ENCODE results near the gene MAN2A2.

The MAN2A2 gene

GRCh38 chr15:90938261-90938660, 35.2 kb downstream of the MAN2A2 start:
- no peaks in the 10 kb centered on the region for H3K9me3 ChIP-seq (ENCODE audit: control insufficient read depth, insufficient read depth, low read length)
- H3K4me3 ChIP-seq (ENCODE audit: low read length), result no peak overlapping the region
- TF ChIP-seq EZH2phosphoT487 (IDR thresholded peaks at IDR 0.05; ENCODE audit: borderline replicate concordance, low read length) (no peak), CTCF (IDR thresholded peaks at IDR 0.05; ENCODE audit: low read depth, low read length, poor library complexity, severe bottlenecking) (no peak)
- H3K79me2 ChIP-seq (ENCODE audit: control insufficient read depth, low read length), result peaks cover 18% of the 10 kb centered on the region
- peaks cover 34% of the 10 kb centered on the region for H3K4me1 ChIP-seq (ENCODE audit: control insufficient read depth, low read length)
- peaks cover 65% of the 10 kb centered on the region for H3K36me3 ChIP-seq (ENCODE audit: control insufficient read depth, low read length)
- H3K9me2 ChIP-seq (replicated peaks; ENCODE audit: control insufficient read depth, low read length), result no peaks in the 10 kb centered on the region
- H3K4me2 ChIP-seq (ENCODE audit: low read length), result no peak overlapping the region
- no peaks in the 10 kb centered on the region for H3K27me3 ChIP-seq (ENCODE audit: control insufficient read depth, low read length)
- H4K20me1 ChIP-seq (ENCODE audit: control insufficient read depth, insufficient read depth, low read depth, low read length), result 0 out of 2 replicates have a peak, but pooled peaks cover 5% of the 10 kb centered on the region
- H3K27ac ChIP-seq (ENCODE audit: low read depth, low read length), result no peak overlapping the region
- no peaks in the 10 kb centered on the region; the same call in 1 of the 2 replicates for H3F3A ChIP-seq (ENCODE audit: control insufficient read depth, insufficient read depth)

GRCh38 chr15:90939756-90940155, 36.7 kb downstream of the MAN2A2 start:
- Histone ChIP-seq H3K27me3 (ENCODE audit: control insufficient read depth, low read length) (no peaks in the 10 kb centered on the region), H3K79me2 (ENCODE audit: control insufficient read depth, low read length) (peaks cover 18% of the 10 kb centered on the region), H3K36me3 (ENCODE audit: control insufficient read depth, low read length) (peaks cover 78% of the 10 kb centered on the region), H3K9me2 (replicated peaks; ENCODE audit: control insufficient read depth, low read length) (no peaks in the 10 kb centered on the region), H3K27ac (ENCODE audit: low read depth, low read length) (no peak overlapping the region), H4K20me1 (ENCODE audit: control insufficient read depth, insufficient read depth, low read depth, low read length) (0 out of 2 replicates have a peak, but pooled peaks cover 5% of the 10 kb centered on the region), H3K9me3 (ENCODE audit: control insufficient read depth, insufficient read depth, low read length) (no peaks in the 10 kb centered on the region), H3F3A (ENCODE audit: control insufficient read depth, insufficient read depth) (no peaks in the 10 kb centered on the region), H3K4me1 (ENCODE audit: control insufficient read depth, low read length) (peaks cover 19% of the 10 kb centered on the region), H3K4me3 (ENCODE audit: low read length) (no peak overlapping the region), H3K4me2 (ENCODE audit: low read length) (no peak overlapping the region)
- TF ChIP-seq EZH2phosphoT487 (IDR thresholded peaks at IDR 0.05; ENCODE audit: borderline replicate concordance, low read length) (no peak), CTCF (IDR thresholded peaks at IDR 0.05; ENCODE audit: low read depth, low read length, poor library complexity, severe bottlenecking) (no peak)

GRCh38 chr15:90941038-90941437, 37.9 kb downstream of the MAN2A2 start:
- 0 out of 2 replicates have a peak, but pooled peaks cover 4% of the 10 kb centered on the region for H4K20me1 ChIP-seq (ENCODE audit: control insufficient read depth, insufficient read depth, low read depth, low read length)
- peaks cover 76% of the 10 kb centered on the region for H3K36me3 ChIP-seq (ENCODE audit: control insufficient read depth, low read length)
- H3K27me3 ChIP-seq (ENCODE audit: control insufficient read depth, low read length), result no peaks in the 10 kb centered on the region
- no peaks in the 10 kb centered on the region for H3F3A ChIP-seq (ENCODE audit: control insufficient read depth, insufficient read depth)
- peaks cover 12% of the 10 kb centered on the region for H3K4me1 ChIP-seq (ENCODE audit: control insufficient read depth, low read length)
- H3K9me3 ChIP-seq (ENCODE audit: control insufficient read depth, insufficient read depth, low read length), result no peaks in the 10 kb centered on the region
- H3K4me2 ChIP-seq (ENCODE audit: low read length), result no peak overlapping the region
- H3K4me3 ChIP-seq (ENCODE audit: low read length), result no peak overlapping the region
- TF ChIP-seq EZH2phosphoT487 (IDR thresholded peaks at IDR 0.05; ENCODE audit: borderline replicate concordance, low read length), result no peak
- TF ChIP-seq CTCF (IDR thresholded peaks at IDR 0.05; ENCODE audit: low read depth, low read length, poor library complexity, severe bottlenecking), result no peak
- no peaks in the 10 kb centered on the region for H3K9me2 ChIP-seq (replicated peaks; ENCODE audit: control insufficient read depth, low read length)
- peaks cover 10% of the 10 kb centered on the region for H3K79me2 ChIP-seq (ENCODE audit: control insufficient read depth, low read length)
- no peak overlapping the region for H3K27ac ChIP-seq (ENCODE audit: low read depth, low read length)

All from DOHH2 (cell line).